HG03575 (cell line): ENCODE results near the gene RAB14.
"Not testable (repeated sequence)": the region's sequence is repeated elsewhere in the genome, so short reads cannot be mapped to it uniquely, and the experiment has no call there.

ENCODE experiments used
- ATAC-seq: cut with Tn5 transposase; IDR thresholded peaks from one replicate; pipeline ENCODE4 v1.9.1; 2021; ENCODE audit not compliant: unreplicated experiment, insufficient number of reproducible peaks, low FRiP score; ENCODE audit errors: extremely low read depth

RAB14 gene

GRCh38 chr9:121197132-121197531 is 4.5 kb downstream of the RAB14 start:
- no peak for ATAC-seq

GRCh38 chr9:121196389-121196788 is 5.3 kb downstream of the RAB14 start:
- ATAC-seq: no peak

GRCh38 chr9:121194730-121195129 is 6.9 kb downstream of the RAB14 start:
- ATAC-seq: no peak

- no peak for ATAC-seq
Measured at GRCh38 chr9:121192959-121193640, 8.6 kb downstream of the RAB14 start.

GRCh38 chr9:121192518-121192917 is 9.2 kb downstream of the RAB14 start:
- no peak for ATAC-seq

GRCh38 chr9:121191235-121191634 is 10.4 kb downstream of the RAB14 start:
- no peak for ATAC-seq

GRCh38 chr9:121189660-121190059 is 12.0 kb downstream of the RAB14 start:
- ATAC-seq: no peak

GRCh38 chr9:121189006-121189405 is 12.7 kb downstream of the RAB14 start:
- no peak for ATAC-seq

- ATAC-seq: no peak
Measured at GRCh38 chr9:121187636-121188305, 13.9 kb downstream of the RAB14 start.

- no peak for ATAC-seq
Measured at GRCh38 chr9:121185774-121186403, 15.8 kb downstream of the RAB14 start.

- ATAC-seq: no peak
Measured at GRCh38 chr9:121185178-121185745, 16.4 kb downstream of the RAB14 start.

- ATAC-seq: no peak
Measured at GRCh38 chr9:121184463-121184862, 17.2 kb downstream of the RAB14 start.

- no peak for ATAC-seq
Measured at GRCh38 chr9:121183666-121184423, 17.8 kb downstream of the RAB14 start.

- ATAC-seq: no peak
Measured at GRCh38 chr9:121182989-121183388, 18.7 kb downstream of the RAB14 start.

- no peak for ATAC-seq
Measured at GRCh38 chr9:121182101-121182836, 19.4 kb downstream of the RAB14 start.

GRCh38 chr9:121179930-121180681 is 21.6 kb downstream of the RAB14 start:
- ATAC-seq: no peak

- ATAC-seq: not testable (repeated sequence)
Measured at GRCh38 chr9:121179373-121179721, 22.3 kb downstream of the RAB14 start.
